Measurements from ENCODE around the gene HMG20B. TPM values are rescaled to one million over a fixed set of nuclear protein-coding genes. Genes with fewer than 3 reads are reported as not detected.

HMG20B gene
- total RNA-seq, 2 experiments from 2014 or later: 43.0 to 44.9 TPM

- ChIA-PET CTCF (interaction anchor here (1.3 kb wide), 1 partner anchor 41 kb away, joined by 5 read pairs; no protein-coding TSS in a partner anchor), POLR2A (no interaction called here)
Observed at GRCh38 chr19:3625996-3626472, 53.3 kb downstream of the HMG20B start.

- POLR2A ChIA-PET: no interaction called here
- CTCF ChIA-PET: interaction anchor here (1.0 to 1.3 kb wide), 2 partner anchors 19 to 344 kb away, joined by 3 read pairs; partner anchors contain the start of gene DAPK3
Observed at GRCh38 chr19:3626473-3627350, 54.0 kb downstream of the HMG20B start, which contains the start of gene CACTIN. Gene CACTIN, minus strand, starts transcription at chr19:3626790. Its CDS starts 28 bp downstream, at chr19:3626762.

DNA sequence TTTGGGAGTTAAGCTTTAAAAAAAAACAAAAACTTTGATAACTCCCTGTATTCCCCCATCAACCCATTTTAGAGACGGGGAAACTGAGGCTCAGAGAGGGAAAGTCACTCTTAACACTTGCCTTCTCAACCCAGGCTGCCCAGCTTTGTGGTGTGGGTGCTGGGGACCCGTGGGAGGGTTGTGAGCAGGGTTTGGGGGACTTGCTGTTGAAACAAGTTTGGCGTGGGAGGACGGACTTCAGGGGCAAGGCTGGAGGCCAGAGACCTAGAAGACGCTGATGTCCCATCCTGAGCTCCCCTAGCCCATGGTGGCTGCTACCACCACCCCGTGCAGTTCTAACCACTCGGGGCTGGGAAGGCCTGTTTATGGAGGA lies 54.6 kb downstream of the HMG20B start:
- ChIA-PET CTCF (interaction anchor here (0.6 to 1.3 kb wide), 3 partner anchors 20 to 344 kb away, joined by 3 read pairs; partner anchors contain the start of gene DAPK3), POLR2A (no interaction called here)

Other genes with a start within 250 kb of the HMG20B start
- gene NFIC, start 206.4 kb upstream of the HMG20B start, total RNA-seq: 10 to 100 TPM; 17.7 to 19.3 TPM
- under 1 TPM; 0.31 to 0.36 TPM for gene SMIM24, start 92.4 kb upstream of the HMG20B start, total RNA-seq
- not detected for gene SMIM44, start 89.5 kb upstream of the HMG20B start, total RNA-seq
- gene DOHH, start 72.3 kb upstream of the HMG20B start, total RNA-seq: 10 to 100 TPM; 18.8 to 21.4 TPM
- 10 to 100 TPM; 33.1 to 33.6 TPM for gene FZR1, start 66.6 kb upstream of the HMG20B start, total RNA-seq
- gene TEKTIP1, start 33.8 kb upstream of the HMG20B start, total RNA-seq: under 1 TPM; 0.67 to 0.78 TPM
- 100 to 1,000 TPM; 118 to 124 TPM for gene MFSD12, start 15.4 kb upstream of the HMG20B start, total RNA-seq
- under 1 TPM; 0.44 to 0.67 TPM for gene GIPC3, start 12.5 kb downstream of the HMG20B start, total RNA-seq
- gene TBXA2R, start 33.9 kb downstream of the HMG20B start, total RNA-seq: 1 to 10 TPM; 2.7 to 3.4 TPM
- gene CACTIN, start 53.8 kb downstream of the HMG20B start, total RNA-seq: 10 to 100 TPM; 36.7 to 38.1 TPM
- gene PIP5K1C, start 127.5 kb downstream of the HMG20B start, total RNA-seq: 10 to 100 TPM; 29.6 to 30.3 TPM
- under 1 TPM; 0.63 to 0.94 TPM for gene TJP3, start 135.4 kb downstream of the HMG20B start, total RNA-seq
- 10 to 100 TPM; 36.9 to 39.1 TPM for gene APBA3, start 188.7 kb downstream of the HMG20B start, total RNA-seq
- gene MRPL54, start 189.7 kb downstream of the HMG20B start, total RNA-seq: 10 to 100 TPM; 83.1 to 88.8 TPM
- gene RAX2, start 199.3 kb downstream of the HMG20B start, total RNA-seq: not detected
- gene MATK, start 213.4 kb downstream of the HMG20B start, total RNA-seq: 10 to 100 TPM; 36.1 to 39.3 TPM

All from activated CD8-positive, alpha-beta memory T cell treated with anti-CD3 and anti-CD28 coated beads for 36 hours (primary cell).